Measurements from ENCODE around the gene HEBP1. TPM values are rescaled to one million over a fixed set of nuclear protein-coding genes. Genes with fewer than 3 reads are reported as not detected.
A peak's percentile ranks its signal among the peaks of the same experiment; 100 is the strongest.

The HEBP1 gene
- total RNA-seq, 1 donor from 2014 or later: 28.9 TPM

- Mint-ChIP-seq H3K4me3 (ENCODE audit: unreplicated experiment) (no peak overlapping the region), H3K9me3 (ENCODE audit: unreplicated experiment) (no peaks in the 10 kb centered on the region), H3K27me3 (ENCODE audit: low read depth, unreplicated experiment) (peaks cover 4% of the 10 kb centered on the region), H3K4me1 (ENCODE audit: low read depth, unreplicated experiment) (peaks cover 3% of the 10 kb centered on the region), H3K36me3 (ENCODE audit: low read depth, unreplicated experiment) (no peaks in the 10 kb centered on the region), H3K27ac (ENCODE audit: unreplicated experiment) (no peak overlapping the region)
- no peak for FAIRE-seq
- H2AFZ ChIP-seq (ENCODE audit: low read depth, low read length): no peak overlapping the region
- DNase-seq (ENCODE audit: low read depth): no peak
- no peaks in the 10 kb centered on the region for H3K36me3 ChIP-seq (ENCODE audit: insufficient read depth, low read length)
- H3K27ac ChIP-seq (ENCODE audit: low read depth, low read length): no peak overlapping the region
- no peaks in the 10 kb centered on the region for H3K4me1 ChIP-seq (ENCODE audit: insufficient read depth, low read length)
- H3K4me2 ChIP-seq (ENCODE audit: low read length): no peak overlapping the region
- no peaks in the 10 kb centered on the region for H3K27me3 ChIP-seq (ENCODE audit: insufficient read depth, low read length)
- TF ChIP-seq CTCF (IDR thresholded peaks at IDR 0.05; ENCODE audit: insufficient read depth, low read depth, low read length) (no peak), EZH2 (IDR thresholded peaks at IDR 0.05; ENCODE audit: insufficient read depth, low read length) (no peak)
- no peaks in the 10 kb centered on the region for H3K79me2 ChIP-seq (ENCODE audit: insufficient read depth, low read length)
- H3K9me3 ChIP-seq (ENCODE audit: insufficient read depth, low read depth, low read length): no peaks in the 10 kb centered on the region
- H4K20me1 ChIP-seq (ENCODE audit: insufficient read depth, low read length): no peaks in the 10 kb centered on the region
- no peak overlapping the region for H3K9ac ChIP-seq (ENCODE audit: low read length)
- no peak overlapping the region for H3K4me3 ChIP-seq (ENCODE audit: insufficient read depth, low read depth, low read length)
These were observed 45.0 kb downstream of the HEBP1 start for GRCh38 chr12:12954878-12955625.

GRCh38 chr12:12954356-12954755, 45.7 kb downstream of the HEBP1 start:
- Histone ChIP-seq H3K9ac (ENCODE audit: low read length) (no peak overlapping the region), H3K36me3 (ENCODE audit: insufficient read depth, low read length) (no peaks in the 10 kb centered on the region), H2AFZ (ENCODE audit: low read depth, low read length) (no peak overlapping the region), H3K4me1 (ENCODE audit: insufficient read depth, low read length) (no peaks in the 10 kb centered on the region), H4K20me1 (ENCODE audit: insufficient read depth, low read length) (no peaks in the 10 kb centered on the region), H3K27me3 (ENCODE audit: insufficient read depth, low read length) (no peaks in the 10 kb centered on the region), H3K4me3 (ENCODE audit: insufficient read depth, low read depth, low read length) (no peak overlapping the region), H3K4me2 (ENCODE audit: low read length) (no peak overlapping the region), H3K79me2 (ENCODE audit: insufficient read depth, low read length) (no peaks in the 10 kb centered on the region), H3K27ac (ENCODE audit: low read depth, low read length) (no peak overlapping the region), H3K9me3 (ENCODE audit: insufficient read depth, low read depth, low read length) (no peaks in the 10 kb centered on the region)
- Mint-ChIP-seq H3K4me1 (ENCODE audit: low read depth, unreplicated experiment) (peaks cover 3% of the 10 kb centered on the region), H3K36me3 (ENCODE audit: low read depth, unreplicated experiment) (no peaks in the 10 kb centered on the region), H3K27ac (ENCODE audit: unreplicated experiment) (no peak overlapping the region), H3K27me3 (ENCODE audit: low read depth, unreplicated experiment) (peaks cover 10% of the 10 kb centered on the region), H3K9me3 (ENCODE audit: unreplicated experiment) (peaks cover 1% of the 10 kb centered on the region), H3K4me3 (ENCODE audit: unreplicated experiment) (no peak overlapping the region)
- FAIRE-seq: no peak
- no peak for TF ChIP-seq EZH2 (IDR thresholded peaks at IDR 0.05; ENCODE audit: insufficient read depth, low read length)
- no peak for TF ChIP-seq CTCF (IDR thresholded peaks at IDR 0.05; ENCODE audit: insufficient read depth, low read depth, low read length)
- peak; percentile 45 for DNase-seq (ENCODE audit: low read depth)

- Mint-ChIP-seq H3K27me3 (ENCODE audit: low read depth, unreplicated experiment) (peaks cover 11% of the 10 kb centered on the region), H3K4me1 (ENCODE audit: low read depth, unreplicated experiment) (peaks cover 3% of the 10 kb centered on the region)
These were observed 48.0 kb downstream of the HEBP1 start, which contains the start of gene GPRC5D for GRCh38 chr12:12952036-12952435. GPRC5D (minus strand) TSS chr12:12952170; CDS start chr12:12950384, 1,786 bp downstream.

More at GRCh38 chr12:12952036-12952435, 48.0 kb downstream of the HEBP1 start, which contains the start of gene GPRC5D:
- H4K20me1 ChIP-seq (ENCODE audit: insufficient read depth, low read length): no peaks in the 10 kb centered on the region
- Mint-ChIP-seq H3K9me3 (ENCODE audit: unreplicated experiment) (peaks cover 2% of the 10 kb centered on the region), H3K4me3 (ENCODE audit: unreplicated experiment) (no peak within 1 kb of the TSS), H3K36me3 (ENCODE audit: low read depth, unreplicated experiment) (no peaks in the 10 kb centered on the region), H3K27ac (ENCODE audit: unreplicated experiment) (no peak within 1 kb of the TSS)
- TF ChIP-seq EZH2 (IDR thresholded peaks at IDR 0.05; ENCODE audit: insufficient read depth, low read length) (no peak), CTCF (IDR thresholded peaks at IDR 0.05; ENCODE audit: insufficient read depth, low read depth, low read length) (no peak)
- H3K9ac ChIP-seq (ENCODE audit: low read length): no peak within 1 kb of the TSS
- FAIRE-seq (no peak), DNase-seq (ENCODE audit: low read depth) (no peak)
- H3K36me3 ChIP-seq (ENCODE audit: insufficient read depth, low read length): no peaks in the 10 kb centered on the region
- no peaks in the 10 kb centered on the region for H3K9me3 ChIP-seq (ENCODE audit: insufficient read depth, low read depth, low read length)
- no peaks in the 10 kb centered on the region for H3K79me2 ChIP-seq (ENCODE audit: insufficient read depth, low read length)
- H3K4me3 ChIP-seq (ENCODE audit: insufficient read depth, low read depth, low read length): no peak within 1 kb of the TSS
- no peak within 1 kb of the TSS for H2AFZ ChIP-seq (ENCODE audit: low read depth, low read length)
- H3K27ac ChIP-seq (ENCODE audit: low read depth, low read length): no peak within 1 kb of the TSS
- H3K4me1 ChIP-seq (ENCODE audit: insufficient read depth, low read length): no peaks in the 10 kb centered on the region
- no peaks in the 10 kb centered on the region for H3K27me3 ChIP-seq (ENCODE audit: insufficient read depth, low read length)
- H3K4me2 ChIP-seq (ENCODE audit: low read length): no peak within 1 kb of the TSS

All from astrocyte (in vitro differentiated cells and primary cell).